IPS-18c (cell line): ENCODE data around the gene RPL23.

ENCODE experiments used
- H3K4me3 ChIP-seq: 2 replicates; pipeline ENCODE4 v1.7.0; 2013; ENCODE audit warnings: low read depth, mild to moderate bottlenecking, low read length, moderate library complexity; ENCODE audit not compliant: insufficient read depth
- H3K9me3 ChIP-seq: one replicate; pipeline ENCODE4 v1.6.1; 2013; ENCODE audit warnings: mild to moderate bottlenecking, low read length, moderate library complexity; ENCODE audit not compliant: control insufficient read depth, insufficient read depth

RPL23 gene

DNA sequence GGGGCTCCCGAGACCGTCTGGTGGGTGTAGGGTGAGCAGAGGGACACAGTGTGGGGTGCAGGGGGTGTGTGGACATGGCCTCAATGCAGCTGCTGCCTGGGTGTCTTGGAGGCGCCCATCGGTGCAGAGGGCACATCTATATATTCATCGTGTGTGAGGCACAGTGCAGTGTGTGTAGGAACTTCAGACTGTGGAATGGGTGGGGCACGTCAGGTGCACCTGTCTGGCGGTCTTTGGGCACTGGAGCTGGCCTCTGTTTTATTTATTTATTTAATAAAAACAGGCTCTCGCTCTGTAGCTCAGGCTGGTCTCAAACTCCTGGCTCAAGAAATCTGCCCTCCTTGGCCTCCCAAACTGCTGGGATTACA, 33.1 kb upstream of the RPL23 start:
- Histone ChIP-seq H3K9me3 (no peaks in the 10 kb centered on the region), H3K4me3 (no peak overlapping the region)

DNA sequence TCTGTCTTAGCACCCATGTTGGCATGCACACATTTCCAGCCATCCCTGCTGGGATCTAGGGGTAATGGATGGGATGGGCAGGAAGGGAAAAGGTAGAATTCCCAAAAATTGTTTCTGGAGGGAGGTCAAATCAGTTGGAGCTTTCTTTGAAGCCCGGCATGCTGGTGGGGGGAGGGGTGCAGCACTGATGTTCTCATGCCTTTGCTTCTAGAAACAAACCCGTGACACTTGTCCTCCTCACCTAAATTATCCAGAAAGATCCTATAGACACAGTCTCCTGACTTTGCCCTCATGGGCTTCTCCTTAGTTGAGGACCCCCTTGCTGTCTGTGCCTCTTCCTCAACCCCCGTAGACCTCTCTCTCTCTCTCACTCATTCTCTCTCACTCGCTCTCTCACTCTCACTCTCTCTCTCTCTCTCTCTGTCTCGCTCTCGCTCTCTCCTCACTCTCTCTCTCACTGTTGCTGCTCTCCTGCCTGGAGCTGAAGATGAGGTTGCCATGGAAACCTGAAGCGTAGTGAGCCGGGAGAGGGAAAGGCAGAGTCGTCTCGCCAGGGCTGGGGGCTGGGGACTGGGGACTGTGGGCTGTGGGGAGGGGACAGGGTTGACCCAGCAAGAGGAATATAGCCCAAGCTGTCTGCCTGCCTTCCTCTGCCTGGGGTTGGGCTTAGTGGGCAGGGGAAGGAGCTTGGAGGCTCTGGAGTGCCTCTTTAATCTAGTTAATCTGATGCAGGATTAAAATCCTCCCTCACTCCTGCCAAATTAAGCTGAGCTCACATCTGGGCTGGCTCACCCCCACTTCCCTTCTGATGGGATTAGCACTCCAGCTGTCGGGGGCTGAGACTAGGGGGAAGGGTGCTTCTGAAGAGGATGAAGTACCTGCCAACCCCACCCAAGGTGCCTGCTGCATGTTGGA, 32.5 kb upstream of the RPL23 start:
- H3K9me3 ChIP-seq = no peaks in the 10 kb centered on the region
- no peak overlapping the region for H3K4me3 ChIP-seq

DNA sequence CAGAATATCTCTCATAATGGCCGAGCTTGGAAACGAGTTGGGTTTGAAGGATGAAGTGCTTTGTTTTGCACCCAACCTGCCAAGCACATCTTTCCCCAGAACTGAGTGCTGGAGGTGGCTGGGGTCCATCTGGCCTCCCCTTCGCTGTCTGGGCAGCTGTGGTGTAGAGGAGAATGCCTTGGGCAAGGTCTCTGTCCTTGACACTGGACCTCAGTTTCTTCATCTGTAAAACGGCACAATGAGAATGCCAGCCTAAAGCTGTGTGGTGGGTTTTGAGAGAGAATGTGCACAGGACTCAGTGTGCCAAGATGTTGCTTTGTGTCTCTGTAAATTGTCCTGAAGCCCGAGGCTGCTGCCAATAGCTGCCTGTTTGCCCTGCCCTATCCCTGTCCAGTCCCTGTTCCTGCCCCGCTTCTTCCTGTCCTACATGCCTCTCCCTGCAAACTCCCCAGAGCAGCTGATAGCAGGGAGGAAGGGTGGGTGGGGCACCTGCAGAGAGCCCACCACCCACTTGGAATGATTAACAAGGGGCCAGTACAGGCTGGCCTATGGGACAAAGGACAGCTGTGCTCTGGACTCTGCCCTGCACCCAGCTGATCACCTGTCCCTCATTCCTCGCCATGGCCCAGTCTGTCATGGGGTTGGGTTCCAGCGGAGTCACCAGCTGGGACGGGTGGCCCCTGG, 31.7 kb upstream of the RPL23 start:
- Histone ChIP-seq H3K4me3 (no peak overlapping the region), H3K9me3 (no peaks in the 10 kb centered on the region)

DNA sequence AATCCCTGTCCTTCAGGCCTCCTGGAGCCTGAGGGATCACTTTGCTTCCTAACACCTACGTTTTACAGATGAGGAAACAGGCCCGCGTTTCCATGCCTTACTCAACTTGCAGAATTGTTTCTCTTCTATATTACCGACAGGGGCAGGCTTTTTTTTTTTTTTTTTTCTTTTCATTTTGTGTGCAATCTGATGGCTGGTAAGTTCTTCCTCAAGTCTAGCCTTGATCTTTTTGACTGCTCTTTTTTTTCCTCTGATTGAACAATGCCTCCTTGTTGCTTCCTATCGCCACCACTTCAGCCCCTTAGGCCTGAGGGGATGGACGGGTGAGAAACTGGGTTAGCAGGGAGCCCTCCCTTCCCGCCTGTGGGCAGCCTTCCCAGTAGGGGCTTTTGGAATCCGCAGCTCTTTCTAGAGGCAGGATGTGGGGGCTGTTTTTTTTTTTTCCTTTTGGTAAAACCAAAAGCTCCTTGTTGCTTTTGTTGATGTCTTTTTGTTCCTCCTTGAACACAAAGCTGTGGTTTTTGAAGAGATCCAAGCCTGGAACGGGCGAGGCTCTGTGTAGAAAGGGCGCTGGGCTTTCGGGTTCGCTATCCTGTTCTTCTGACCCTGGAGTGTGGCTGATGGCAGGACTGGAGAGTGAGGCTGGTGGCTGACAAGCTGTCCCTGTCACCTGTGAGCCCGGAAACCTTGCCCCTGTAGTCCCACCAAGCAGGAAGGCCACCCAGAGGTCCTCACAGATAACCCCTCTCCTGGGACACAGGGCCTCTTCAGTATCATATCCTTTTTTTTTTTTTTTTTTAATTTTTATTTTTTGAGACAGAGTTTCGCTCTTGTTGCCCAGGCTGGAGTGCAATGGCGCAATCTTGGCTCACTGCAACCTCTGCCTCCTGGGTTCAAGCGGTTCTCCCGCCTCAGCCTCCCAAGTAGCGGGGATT, 30.3 kb upstream of the RPL23 start:
- H3K4me3 ChIP-seq = no peak overlapping the region
- H3K9me3 ChIP-seq = no peaks in the 10 kb centered on the region

DNA sequence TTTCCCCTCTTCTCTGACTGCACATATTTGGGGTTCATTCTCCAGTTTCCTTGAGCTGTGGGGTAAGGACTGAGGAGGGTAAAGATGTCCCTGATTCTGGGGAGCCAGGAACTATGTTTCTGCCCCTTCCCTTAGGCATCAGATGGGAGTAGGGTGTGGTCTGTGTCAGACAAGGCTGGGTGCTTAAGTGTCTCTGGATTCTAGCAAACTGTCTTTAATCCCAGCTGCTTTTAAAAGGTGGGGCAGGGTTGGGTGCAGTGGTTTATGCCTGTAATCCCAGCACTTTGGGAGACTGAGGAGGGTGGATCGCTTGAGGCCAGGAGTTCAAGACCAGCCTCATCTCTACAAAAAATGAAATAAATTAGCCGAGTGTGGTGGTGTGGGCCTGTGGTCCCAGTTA, 29.3 kb upstream of the RPL23 start:
- Histone ChIP-seq H3K9me3 (no peaks in the 10 kb centered on the region), H3K4me3 (no peak overlapping the region)

DNA sequence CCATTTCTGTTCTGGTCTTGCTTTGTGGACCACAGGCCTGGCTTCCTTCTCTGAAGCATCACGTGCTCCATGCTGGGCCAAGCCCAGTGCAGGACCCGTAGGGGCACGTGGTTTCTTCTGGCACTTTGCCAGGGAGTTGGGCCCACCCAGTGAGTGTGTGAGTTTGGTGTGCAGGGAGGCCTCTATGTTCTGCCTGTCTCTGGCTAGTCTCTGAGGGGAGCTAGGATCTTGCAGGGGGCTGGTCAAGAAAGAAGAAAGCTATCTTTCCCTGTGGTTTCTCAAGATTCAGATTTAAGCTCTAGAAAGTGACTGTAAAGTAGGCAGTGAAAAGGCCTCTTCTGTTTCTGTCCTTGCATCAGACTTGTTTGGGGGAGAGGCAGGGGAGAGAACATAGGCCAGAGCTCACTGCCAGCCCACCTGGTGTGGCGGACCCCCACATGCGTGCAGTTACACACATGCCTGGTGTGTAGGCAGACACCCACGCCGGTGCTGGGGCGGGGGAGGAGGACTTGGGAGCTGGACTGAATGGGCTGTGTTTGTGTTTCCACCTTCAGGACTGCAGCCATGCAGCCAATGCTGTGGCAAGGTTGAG, 28.2 kb upstream of the RPL23 start:
- Histone ChIP-seq H3K9me3 (no peaks in the 10 kb centered on the region), H3K4me3 (no peak overlapping the region; the same call in 1 of the 2 replicates)

DNA sequence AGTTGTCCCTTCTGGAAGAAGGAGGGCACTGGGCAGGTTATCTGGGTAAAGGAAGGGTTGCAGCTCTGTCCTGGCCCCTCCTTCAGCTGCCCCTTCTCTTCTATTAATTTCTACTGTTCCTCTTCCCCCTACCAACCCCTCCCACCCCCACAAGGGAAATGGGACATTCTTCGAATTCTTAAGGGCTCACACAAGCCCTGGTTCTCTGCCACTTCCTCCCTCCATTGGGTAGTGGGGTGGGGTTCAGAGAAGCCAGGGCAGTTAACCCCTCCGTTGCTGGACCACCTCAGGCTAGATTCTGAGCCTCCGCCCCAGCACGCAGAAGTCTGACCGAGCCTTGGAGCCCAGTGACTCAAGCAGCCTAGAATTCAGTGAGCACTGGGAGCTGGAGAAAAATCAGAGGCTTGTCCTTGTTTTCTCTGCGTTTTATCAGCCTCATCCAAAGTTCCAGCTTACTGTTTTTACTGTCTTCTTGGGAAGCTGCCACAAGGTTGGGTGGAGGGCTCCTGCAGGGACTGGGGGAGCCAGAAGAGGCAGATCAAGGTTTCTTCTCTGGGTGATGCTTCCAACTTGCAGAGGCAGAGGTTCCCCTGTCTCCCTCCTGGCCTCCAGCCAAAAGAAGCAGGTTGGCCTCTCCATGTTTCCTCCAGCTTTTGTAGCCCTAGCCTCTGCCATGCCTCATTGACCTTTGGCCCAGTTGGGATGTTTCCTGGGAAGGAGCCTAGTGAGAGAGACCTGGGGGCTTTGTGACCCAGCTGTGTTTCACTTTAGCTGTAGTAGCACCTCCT, 26.6 kb upstream of the RPL23 start:
- H3K9me3 ChIP-seq = no peaks in the 10 kb centered on the region

DNA sequence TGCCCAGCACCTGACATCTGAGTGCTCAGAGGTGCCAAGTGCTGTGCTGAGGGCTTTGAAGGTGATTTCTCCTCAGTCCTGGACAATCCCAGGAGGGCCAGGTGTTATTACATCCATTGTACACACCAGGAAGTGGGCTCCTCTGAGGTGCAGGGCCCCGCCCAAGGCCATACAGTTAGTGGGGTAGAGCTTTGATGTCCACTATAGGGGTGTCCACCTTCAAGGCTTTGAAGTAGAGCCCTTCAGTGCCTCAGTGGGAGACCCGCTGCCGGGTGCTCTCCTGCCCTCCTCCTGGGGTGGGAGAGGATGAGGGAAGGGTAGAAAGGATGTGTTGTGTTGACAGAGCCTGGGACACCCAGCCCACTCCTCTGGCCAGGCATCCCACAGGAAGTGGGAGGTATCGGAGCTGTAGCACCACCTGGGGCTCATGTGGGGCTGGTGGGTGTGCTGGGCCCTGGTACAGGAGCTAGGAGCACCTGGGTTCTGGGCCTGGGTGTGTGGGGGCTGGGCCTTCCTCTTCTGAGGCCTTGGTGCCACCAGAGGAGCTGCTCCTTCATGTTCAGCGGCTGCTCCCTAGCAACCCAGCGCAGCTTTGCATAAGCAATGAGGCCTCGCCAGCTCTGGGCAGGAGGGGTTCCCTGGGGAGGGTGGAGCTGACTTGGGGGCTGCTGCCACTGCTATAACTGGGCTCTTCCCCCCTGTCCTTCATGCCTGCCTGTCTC, 23.8 kb upstream of the RPL23 start:
- H3K4me3 ChIP-seq = peak overlapping the region; percentile 20; the same call in 1 of the 2 replicates
- no peaks in the 10 kb centered on the region for H3K9me3 ChIP-seq

More for the DNA sequence above, 26.6 kb upstream of the RPL23 start:
- peak overlapping the region; percentile 41 for H3K4me3 ChIP-seq

DNA sequence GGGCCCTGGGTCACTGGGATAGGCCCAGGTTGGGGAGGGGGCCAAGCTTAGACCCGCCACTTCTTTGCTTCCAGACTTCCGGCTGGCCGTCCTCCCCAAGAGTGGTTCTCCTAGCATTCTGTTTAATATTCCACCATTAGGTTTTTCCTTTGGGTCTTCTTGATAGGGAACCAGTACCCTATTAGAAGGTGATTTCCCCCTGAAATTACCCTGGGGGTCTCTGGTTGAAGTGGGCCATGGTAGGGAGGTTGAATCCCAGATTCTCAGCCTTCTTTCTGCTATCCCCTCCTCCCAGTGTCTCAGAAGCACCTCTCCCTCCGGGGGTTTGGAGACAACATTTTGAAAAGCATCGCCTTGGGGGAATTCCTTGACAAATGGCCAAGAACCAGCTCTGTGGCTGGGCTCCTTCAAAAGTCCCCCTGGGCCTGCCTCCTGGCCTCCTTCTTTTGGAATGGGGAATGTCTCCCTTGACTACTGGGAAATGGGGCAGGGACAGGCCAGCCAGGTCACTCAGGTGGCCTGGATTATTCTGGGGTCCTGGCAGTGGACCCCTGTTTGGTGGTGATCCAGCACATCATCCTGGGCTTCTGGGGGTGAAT, 22.1 kb upstream of the RPL23 start:
- H3K4me3 ChIP-seq = no peak overlapping the region
- no peaks in the 10 kb centered on the region for H3K9me3 ChIP-seq

DNA sequence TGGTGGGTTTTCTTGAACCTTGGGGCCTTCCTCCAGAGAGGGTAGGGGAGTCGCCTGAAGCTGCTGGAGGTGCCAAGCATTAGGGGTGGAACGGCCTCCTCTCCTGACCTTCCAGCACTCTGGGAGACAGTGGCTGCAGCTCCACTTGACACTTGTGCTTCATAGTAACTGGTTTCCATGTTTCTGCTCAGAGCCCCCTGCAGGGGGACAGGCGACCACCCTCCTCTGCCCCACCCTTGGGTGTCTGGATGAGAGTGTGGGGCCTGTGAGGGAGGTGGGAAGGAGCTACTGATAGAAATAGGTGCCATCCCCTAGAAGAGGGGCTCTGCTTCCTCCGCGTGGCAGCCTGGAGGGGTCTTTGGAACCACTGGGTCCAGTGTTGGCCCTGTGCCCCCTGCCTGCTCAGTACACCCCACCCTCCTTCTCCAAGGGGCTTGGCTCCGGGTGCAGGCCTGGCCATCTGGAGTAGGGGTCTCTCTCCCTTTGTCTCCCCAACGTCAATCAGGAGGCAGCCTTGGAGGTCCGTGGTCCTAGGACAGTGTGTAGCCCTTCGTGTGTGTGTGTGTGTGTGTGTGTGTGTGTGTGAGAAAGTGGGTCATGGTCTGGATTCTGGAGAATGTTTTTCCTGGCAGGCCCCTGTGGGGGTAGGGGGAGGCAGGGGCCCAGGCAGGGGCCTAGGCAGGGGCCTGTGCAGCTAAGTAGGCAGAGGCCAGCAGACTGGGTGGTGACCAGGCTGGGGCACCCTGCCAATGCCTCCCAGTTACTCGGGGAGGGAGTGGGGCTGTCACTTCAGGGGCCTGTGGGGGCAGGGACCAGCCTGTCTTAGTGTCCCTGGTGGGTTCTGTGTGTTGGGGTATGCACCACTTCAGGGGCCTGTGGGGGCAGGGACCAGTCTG, 21.2 kb upstream of the RPL23 start:
- H3K9me3 ChIP-seq = no peaks in the 10 kb centered on the region
- no peak overlapping the region; the same call in 1 of the 2 replicates for H3K4me3 ChIP-seq

DNA sequence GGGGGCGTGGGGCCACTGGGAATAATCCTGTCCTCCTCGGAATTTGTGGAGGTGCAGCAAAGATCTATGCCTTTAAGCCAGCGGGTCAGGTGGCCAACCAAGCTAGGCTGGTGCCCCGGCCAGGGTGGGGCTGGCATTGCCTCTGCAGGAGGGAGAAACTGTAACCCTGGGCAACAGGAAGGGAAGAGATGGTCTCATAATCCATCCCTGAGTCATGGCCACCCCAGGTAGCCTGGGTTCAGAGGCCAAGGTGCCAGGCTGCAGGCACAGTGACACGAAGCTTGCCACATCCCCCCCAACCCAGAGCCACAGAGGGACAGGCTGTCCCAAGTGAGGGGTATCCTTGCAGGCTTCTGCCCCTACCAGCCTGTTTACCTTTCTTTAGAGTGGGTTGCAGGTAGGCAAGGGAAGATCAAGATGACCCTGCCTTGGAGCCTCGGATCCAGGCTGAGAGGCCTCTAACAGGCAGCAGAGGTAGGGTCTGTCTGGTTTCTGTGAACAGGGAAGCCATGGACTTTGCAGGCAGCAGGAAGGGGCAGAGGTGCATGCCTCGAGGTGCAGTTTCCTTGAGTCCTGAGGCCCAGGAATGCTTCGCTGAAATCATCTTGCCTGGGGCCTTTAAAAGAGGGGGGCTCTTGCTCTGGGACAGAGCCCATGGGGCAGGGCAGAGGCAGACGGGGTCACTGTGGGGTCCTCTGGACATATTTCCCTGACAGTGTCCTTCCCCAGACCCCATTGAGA, 20.3 kb upstream of the RPL23 start:
- Histone ChIP-seq H3K9me3 (no peaks in the 10 kb centered on the region), H3K4me3 (no peak overlapping the region)

DNA sequence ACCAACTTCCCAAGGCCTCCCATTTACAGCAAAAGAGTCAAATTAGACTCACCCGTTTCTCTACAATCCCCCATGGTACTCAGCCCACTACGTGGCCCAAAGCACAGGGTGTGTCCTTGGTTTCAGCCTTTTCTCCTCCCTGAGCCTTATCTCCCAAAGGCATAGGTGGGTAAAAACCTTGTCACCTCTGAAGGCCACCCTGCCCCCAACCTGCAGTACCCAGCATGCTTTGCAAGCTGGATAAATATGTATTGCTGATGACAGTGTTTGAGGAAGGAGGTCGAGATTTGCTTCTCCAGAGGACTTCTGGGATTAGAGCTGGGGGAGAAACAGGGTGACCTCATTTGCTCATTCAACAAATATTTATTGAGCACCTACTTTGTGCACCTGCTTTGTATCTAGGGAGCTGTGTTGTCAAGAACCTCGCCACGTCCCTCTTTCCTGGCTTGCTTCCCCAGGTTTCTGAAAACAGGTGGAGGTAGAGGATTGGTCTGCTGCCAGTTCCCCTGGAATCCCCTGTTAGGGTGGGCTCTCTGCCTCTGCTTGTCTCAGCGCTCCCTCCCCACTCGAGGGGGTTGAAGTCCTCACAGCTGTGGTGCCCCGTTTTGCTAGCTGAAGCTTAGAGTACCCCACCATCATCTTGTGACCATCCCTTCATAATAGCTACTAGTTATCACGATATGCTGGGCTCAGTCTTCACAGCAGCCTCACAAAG, 19.3 kb upstream of the RPL23 start:
- no peaks in the 10 kb centered on the region for H3K9me3 ChIP-seq
- H3K4me3 ChIP-seq = no peak overlapping the region

DNA sequence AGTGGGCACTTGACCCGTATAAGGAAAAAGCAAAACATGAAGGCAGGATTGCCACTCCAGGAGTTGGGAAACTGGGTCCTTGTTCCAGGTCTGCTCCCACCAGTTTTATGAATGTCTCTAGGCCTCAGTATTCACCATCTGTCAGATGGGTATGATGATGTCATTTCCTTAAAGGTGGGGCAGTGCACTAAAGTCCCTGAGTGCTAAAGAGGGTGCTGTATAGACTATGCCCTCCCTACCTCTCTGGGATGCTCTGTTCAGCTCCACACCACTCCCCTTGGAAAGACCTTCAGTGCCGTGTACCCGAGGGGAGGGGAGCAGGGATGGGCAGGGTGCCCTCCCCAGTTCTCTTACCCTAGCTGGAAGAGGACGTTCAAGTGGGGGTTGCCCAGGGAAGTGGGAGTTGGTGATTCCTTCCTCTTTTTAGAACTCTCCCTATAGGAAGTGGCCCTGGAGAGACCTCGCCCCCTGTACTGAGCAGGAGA, 18.5 kb upstream of the RPL23 start:
- H3K9me3 ChIP-seq = no peaks in the 10 kb centered on the region
- H3K4me3 ChIP-seq = peak overlapping the region; percentile 81
